ENCODE measurements around the gene F2. TPM values are rescaled to one million over a fixed set of nuclear protein-coding genes. Genes with fewer than 3 reads are reported as not detected.

Gene F2
- total and polyA plus RNA-seq, 7 donors = 0.04 to 0.56 (median 0.21) TPM; not detected in 3

- Histone ChIP-seq H3K27ac (no peak overlapping the region), H3K27me3 (ENCODE audit: insufficient read depth in 3 of 3, low read length in 2 of 3) (no peaks in the 10 kb centered on the region), H3K4me1 (no peaks in the 10 kb centered on the region), H3K4me3 (no peak overlapping the region), H3K36me3 (ENCODE audit: insufficient read depth in 1 of 2, low read depth in 1 of 2) (no peaks in the 10 kb centered on the region), H3K9me3 (no peaks in the 10 kb centered on the region)
- no peak for TF ChIP-seq CTCF (IDR thresholded peaks at IDR 0.05)
- DNase-seq (no peak), ATAC-seq (no peak)
- 69 to 87% (median 73%) methylated on average over 1 of the region's 1 CpG for WGBS, 3 donors
- intact Hi-C loops (cut with DNase I) = no loop called here
These were observed 14.2 kb downstream of the F2 start for GRCh38 chr11:46733234-46733633.

DNA sequence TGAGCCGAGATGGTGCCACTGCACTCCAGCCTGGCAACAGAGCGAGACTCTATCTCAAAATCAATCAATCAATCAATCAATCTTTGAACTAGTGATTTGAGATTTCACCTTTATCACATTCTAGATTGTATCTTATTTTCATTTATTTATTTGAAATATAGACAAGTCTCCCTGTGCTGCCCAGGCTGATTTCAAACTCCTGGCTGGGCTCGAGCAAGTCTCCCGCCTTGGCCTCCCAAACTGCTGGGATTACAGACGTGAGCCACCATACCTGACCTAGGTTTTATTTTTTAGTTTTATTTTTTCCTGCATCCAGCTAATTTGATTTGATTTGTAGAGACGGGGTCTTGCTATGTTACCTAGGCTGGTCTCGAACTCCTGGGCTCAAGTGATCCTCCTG, 17.1 kb downstream of the F2 start:
- WGBS, 3 donors = 91 to 97% (median 92%) methylated on average over 7 of the region's 7 CpGs
- ATAC-seq = no peak
- no peaks in the 10 kb centered on the region for H3K4me1 ChIP-seq
- H3K9me3 ChIP-seq = no peaks in the 10 kb centered on the region
- no peak for TF ChIP-seq CTCF (IDR thresholded peaks at IDR 0.05)
- DNase-seq = no peak
- H3K27ac ChIP-seq = no peak overlapping the region
- no peak overlapping the region for H3K4me3 ChIP-seq
- peaks cover 2 to 4% of the 10 kb centered on the region in 2 donors for H3K36me3 ChIP-seq (ENCODE audit: insufficient read depth in 1 of 2, low read depth in 1 of 2)
- no peaks in the 10 kb centered on the region for H3K27me3 ChIP-seq (ENCODE audit: insufficient read depth in 3 of 3, low read length in 2 of 3)
- intact Hi-C loops (cut with DNase I) = no loop called here

- 69 to 76% (median 76%) methylated on average over 5 of the region's 5 CpGs for WGBS, 3 donors
- Histone ChIP-seq H3K4me1 (no peaks in the 10 kb centered on the region), H3K4me3 (no peak overlapping the region), H3K36me3 (ENCODE audit: insufficient read depth in 1 of 2, low read depth in 1 of 2) (peaks cover 2 to 9% of the 10 kb centered on the region in 2 donors), H3K9me3 (no peaks in the 10 kb centered on the region), H3K27ac (no peak overlapping the region), H3K27me3 (ENCODE audit: insufficient read depth in 3 of 3, low read length in 2 of 3) (no peaks in the 10 kb centered on the region)
- intact Hi-C loops (cut with DNase I) = no loop called here
- ATAC-seq (no peak), DNase-seq (no peak)
- TF ChIP-seq CTCF (IDR thresholded peaks at IDR 0.05) = no peak
These were observed 17.6 kb downstream of the F2 start for GRCh38 chr11:46736615-46737014.

GRCh38 chr11:46737699-46738098, 18.7 kb downstream of the F2 start:
- no peak for TF ChIP-seq CTCF (IDR thresholded peaks at IDR 0.05)
- no peak for DNase-seq

DNA sequence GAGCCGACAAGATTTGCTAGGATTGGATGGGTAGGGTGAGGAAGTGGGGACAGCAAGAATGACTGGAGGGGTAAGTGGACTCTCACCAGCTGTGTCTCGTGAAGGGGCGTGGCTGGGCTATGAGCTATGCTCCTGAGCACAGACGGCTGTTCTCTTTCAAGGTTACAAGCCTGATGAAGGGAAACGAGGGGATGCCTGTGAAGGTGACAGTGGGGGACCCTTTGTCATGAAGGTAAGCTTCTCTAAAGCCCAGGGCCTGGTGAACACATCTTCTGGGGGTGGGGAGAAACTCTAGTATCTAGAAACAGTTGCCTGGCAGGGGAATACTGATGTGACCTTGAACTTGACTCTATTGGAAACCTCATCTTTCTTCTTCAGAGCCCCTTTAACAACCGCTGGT, 19.9 kb downstream of the F2 start:
- TF ChIP-seq CTCF (IDR thresholded peaks at IDR 0.05) = no peak
- Histone ChIP-seq H3K36me3 (ENCODE audit: insufficient read depth in 1 of 2, low read depth in 1 of 2) (peaks cover 12 to 32% of the 10 kb centered on the region in 2 donors), H3K27me3 (ENCODE audit: insufficient read depth in 3 of 3, low read length in 2 of 3) (no peaks in the 10 kb centered on the region), H3K9me3 (no peaks in the 10 kb centered on the region), H3K4me1 (no peaks in the 10 kb centered on the region), H3K27ac (no peak overlapping the region), H3K4me3 (no peak overlapping the region)
- 60 to 63% (median 61%) methylated on average over 6 of the region's 6 CpGs for WGBS, 3 donors
- no peak for ATAC-seq
- no peak for DNase-seq
- intact Hi-C loops (cut with DNase I) = no loop called here

More at GRCh38 chr11:46737699-46738098, 18.7 kb downstream of the F2 start:
- Histone ChIP-seq H3K4me1 (no peaks in the 10 kb centered on the region), H3K36me3 (ENCODE audit: insufficient read depth in 1 of 2, low read depth in 1 of 2) (peaks cover 2 to 20% of the 10 kb centered on the region in 2 donors), H3K27ac (no peak overlapping the region), H3K27me3 (ENCODE audit: insufficient read depth in 3 of 3, low read length in 2 of 3) (no peaks in the 10 kb centered on the region), H3K4me3 (no peak overlapping the region), H3K9me3 (no peaks in the 10 kb centered on the region)
- intact Hi-C loops (cut with DNase I) = no loop called here
- ATAC-seq = no peak
- 91 to 94% (median 92%) methylated on average over 11 of the region's 11 CpGs for WGBS, 3 donors
